ENCODE data around the gene SNX33. TPM values are rescaled to one million over a fixed set of nuclear protein-coding genes. Genes with fewer than 3 reads are reported as not detected.
A peak's percentile ranks its signal among the peaks of the same experiment; 100 is the strongest.

Gene SNX33
- total and polyA plus RNA-seq, 2 of the 13 experiments (the other 11 are each of a cell fraction or from before 2014, with no cell fraction given) = 11.0 to 11.6 TPM

- no peak for TF ChIP-seq XRCC5 (optimal IDR thresholded peaks at IDR 0.05; ENCODE audit: low read length)
- no peak for TF ChIP-seq HDAC2 (CRISPR knock-in tag; IDR thresholded peaks at IDR 0.05)
- TF ChIP-seq SIX1 (CRISPR knock-in tag; IDR thresholded peaks at IDR 0.05; ENCODE audit: borderline replicate concordance) = no peak
- TF ChIP-seq ZBTB49 (CRISPR knock-in tag; IDR thresholded peaks at IDR 0.05; ENCODE audit: borderline replicate concordance) = no peak
- TF ChIP-seq FOXK2 (IDR thresholded peaks at IDR 0.05) = no peak
- TF ChIP-seq AKAP8 (CRISPR knock-in tag; IDR thresholded peaks at IDR 0.05) = peak; percentile 64; the same call in 1 of the 2 replicates
- no peak for TF ChIP-seq NCOA2 (CRISPR knock-in tag; IDR thresholded peaks at IDR 0.05)
- TF ChIP-seq ZNF768 (CRISPR knock-in tag; IDR thresholded peaks at IDR 0.05) = no peak
- TF ChIP-seq RFX3 (CRISPR knock-in tag; IDR thresholded peaks at IDR 0.05) = no peak
- TF ChIP-seq HNRNPH1 (optimal IDR thresholded peaks at IDR 0.05; ENCODE audit: low read depth, low read length) = no peak
- TF ChIP-seq ZNF501 (CRISPR knock-in tag; IDR thresholded peaks at IDR 0.05) = no peak
- no peak for TF ChIP-seq ZFYVE20 (CRISPR knock-in tag; IDR thresholded peaks at IDR 0.05; ENCODE audit: borderline replicate concordance, low read depth)
- TF ChIP-seq E2F5 (CRISPR knock-in tag; conservative IDR thresholded peaks at IDR 0.05) = no peak
- no peak for TF ChIP-seq ZBTB7A (CRISPR knock-in tag; IDR thresholded peaks at IDR 0.05)
- no peak for TF ChIP-seq ZNF276 (CRISPR knock-in tag; IDR thresholded peaks at IDR 0.05; ENCODE audit: low read depth)
- TF ChIP-seq REPIN1 (CRISPR knock-in tag; IDR thresholded peaks at IDR 0.05; ENCODE audit: borderline replicate concordance, low read depth) = no peak
- TF ChIP-seq ATAD3A (CRISPR knock-in tag; IDR thresholded peaks at IDR 0.05) = no peak
- TF ChIP-seq ZMYM2 (CRISPR knock-in tag; IDR thresholded peaks at IDR 0.05) = no peak
- peak; percentile 81; the same call in 1 of the 2 replicates for TF ChIP-seq RXRA (CRISPR knock-in tag; IDR thresholded peaks at IDR 0.05)
- TF ChIP-seq RAD21 (CRISPR knock-in tag; IDR thresholded peaks at IDR 0.05) = 0 out of 2 replicates have a peak, but pooled peaks have one; percentile 13
- TF ChIP-seq PRMT3 (CRISPR knock-in tag; IDR thresholded peaks at IDR 0.05; ENCODE audit: borderline replicate concordance, low read depth) = no peak
- no peak for TF ChIP-seq MYNN (CRISPR knock-in tag; IDR thresholded peaks at IDR 0.05; ENCODE audit: low read depth)
- TF ChIP-seq ZNF737 (CRISPR knock-in tag; IDR thresholded peaks at IDR 0.05; ENCODE audit: borderline replicate concordance) = no peak
- TF ChIP-seq BRF2 (CRISPR knock-in tag; IDR thresholded peaks at IDR 0.05) = no peak
- no peak for TF ChIP-seq HOXD1 (CRISPR knock-in tag; IDR thresholded peaks at IDR 0.05)
- peak; percentile 49; the same call in 1 of the 2 replicates for TF ChIP-seq PITX1 (CRISPR knock-in tag; IDR thresholded peaks at IDR 0.05)
- no peak for TF ChIP-seq ZNF354B (CRISPR knock-in tag; IDR thresholded peaks at IDR 0.05)
- no peak for TF ChIP-seq FOXP1 (IDR thresholded peaks at IDR 0.05)
- no peak for TF ChIP-seq FOXP1 (CRISPR knock-in tag; IDR thresholded peaks at IDR 0.05)
These were observed 16.3 kb downstream of the SNX33 start (continued) for GRCh38 chr15:75663931-75664421.
